ENCODE measurements around the gene NPBWR2.
A peak's percentile ranks its signal among the peaks of the same experiment; 100 is the strongest.

NPBWR2 gene

GRCh38 chr20:64083378-64083803, 24.0 kb downstream of the NPBWR2 start:
- DNase-seq: peak; percentile 39 to 49

DNA sequence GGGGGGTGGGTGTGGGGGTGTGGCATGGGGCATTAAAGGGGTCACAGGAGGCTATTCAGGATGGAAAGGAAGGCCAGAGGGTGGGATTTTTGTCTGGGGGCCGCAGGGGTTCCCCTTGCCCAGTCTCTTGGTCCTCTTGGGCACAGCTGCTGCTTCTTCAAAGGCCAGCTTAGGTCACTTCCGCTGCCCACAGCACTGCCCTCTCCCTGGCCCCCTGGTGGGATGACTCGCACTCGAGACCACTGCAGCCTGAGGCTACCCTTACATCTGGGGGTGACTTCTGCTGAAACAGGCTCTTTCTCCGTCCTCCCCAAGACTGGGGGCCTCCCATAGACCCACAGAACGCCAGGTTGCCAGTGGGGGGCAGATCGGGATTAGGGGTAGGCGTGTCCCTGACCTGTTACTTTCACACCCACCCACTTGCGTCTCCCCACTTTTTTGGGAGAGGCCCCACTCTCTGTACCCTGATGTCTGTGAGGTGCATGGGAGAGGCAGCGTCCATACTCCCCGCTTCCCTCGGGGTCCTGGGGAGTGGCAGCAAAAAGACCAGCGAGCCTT, 24.5 kb downstream of the NPBWR2 start:
- DNase-seq: no peak

- DNase-seq: peak in 1 of 2 donors; percentile 26
These were observed 25.1 kb downstream of the NPBWR2 start for GRCh38 chr20:64082126-64082731.

DNA sequence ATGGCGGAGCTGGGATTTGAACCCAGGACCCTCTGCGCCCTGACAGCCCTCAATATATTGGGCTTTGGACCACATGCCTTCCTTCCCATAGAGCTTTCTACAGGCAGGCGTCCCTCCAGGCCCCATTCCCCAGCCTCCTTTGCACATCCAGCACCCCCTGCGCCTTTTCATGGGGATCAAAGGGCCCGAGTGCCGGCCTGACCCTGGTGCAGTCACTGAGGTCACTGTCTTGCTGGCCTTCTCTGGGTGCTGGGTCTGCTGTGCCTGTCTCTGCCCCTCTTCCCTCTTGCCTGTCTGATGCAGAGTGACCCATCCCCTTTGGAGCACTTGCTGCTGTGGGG, 25.8 kb downstream of the NPBWR2 start:
- DNase-seq: no peak

GRCh38 chr20:64080813-64081623, 26.3 kb downstream of the NPBWR2 start:
- DNase-seq: no peak

DNA sequence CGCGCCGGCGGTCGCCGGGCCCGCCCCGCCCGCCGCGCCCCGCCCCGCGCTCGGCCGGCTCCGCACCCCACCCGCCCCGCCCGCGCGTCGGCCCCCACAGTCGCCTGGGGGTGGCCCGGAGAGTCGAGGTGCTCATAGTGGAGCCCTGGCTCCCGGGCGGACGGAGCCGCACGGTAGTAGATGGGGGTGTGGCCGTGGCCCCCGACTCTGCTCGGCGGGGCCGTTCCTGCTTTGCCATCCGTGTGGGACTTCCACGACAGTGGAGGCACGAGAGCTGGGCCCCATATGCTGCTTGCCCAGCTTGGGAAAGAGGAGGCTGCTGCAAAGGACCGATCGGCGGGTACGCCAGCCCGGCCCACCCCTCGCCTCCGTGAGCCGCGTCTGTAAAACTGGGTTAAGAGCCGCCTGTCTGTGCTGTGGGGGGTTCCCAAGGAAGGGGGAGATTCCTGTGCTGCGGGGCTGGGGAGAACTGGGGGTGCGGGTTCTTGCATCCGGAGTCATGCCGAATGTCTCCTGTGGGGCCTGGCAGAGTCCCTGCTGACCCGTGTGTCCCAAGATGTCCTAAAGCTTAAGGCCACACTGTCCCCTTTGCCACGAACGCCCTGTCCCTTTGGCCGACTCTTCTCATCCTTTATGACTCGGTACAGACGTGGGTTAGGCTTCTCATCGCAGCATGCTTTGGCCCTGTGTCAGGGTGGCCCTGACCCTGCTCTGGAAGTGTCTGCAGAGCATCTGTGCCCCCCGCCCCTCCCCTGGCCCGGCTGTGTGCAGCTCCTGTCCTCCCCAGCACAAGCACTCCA, 27.2 kb downstream of the NPBWR2 start, which contains the start of gene OPRL1:
Gene OPRL1, plus strand, starts transcription at position 70 of the 800 bp plus-strand sequence. CDS start 12,639 bp downstream, outside the sequence.
- no peak for DNase-seq

DNA sequence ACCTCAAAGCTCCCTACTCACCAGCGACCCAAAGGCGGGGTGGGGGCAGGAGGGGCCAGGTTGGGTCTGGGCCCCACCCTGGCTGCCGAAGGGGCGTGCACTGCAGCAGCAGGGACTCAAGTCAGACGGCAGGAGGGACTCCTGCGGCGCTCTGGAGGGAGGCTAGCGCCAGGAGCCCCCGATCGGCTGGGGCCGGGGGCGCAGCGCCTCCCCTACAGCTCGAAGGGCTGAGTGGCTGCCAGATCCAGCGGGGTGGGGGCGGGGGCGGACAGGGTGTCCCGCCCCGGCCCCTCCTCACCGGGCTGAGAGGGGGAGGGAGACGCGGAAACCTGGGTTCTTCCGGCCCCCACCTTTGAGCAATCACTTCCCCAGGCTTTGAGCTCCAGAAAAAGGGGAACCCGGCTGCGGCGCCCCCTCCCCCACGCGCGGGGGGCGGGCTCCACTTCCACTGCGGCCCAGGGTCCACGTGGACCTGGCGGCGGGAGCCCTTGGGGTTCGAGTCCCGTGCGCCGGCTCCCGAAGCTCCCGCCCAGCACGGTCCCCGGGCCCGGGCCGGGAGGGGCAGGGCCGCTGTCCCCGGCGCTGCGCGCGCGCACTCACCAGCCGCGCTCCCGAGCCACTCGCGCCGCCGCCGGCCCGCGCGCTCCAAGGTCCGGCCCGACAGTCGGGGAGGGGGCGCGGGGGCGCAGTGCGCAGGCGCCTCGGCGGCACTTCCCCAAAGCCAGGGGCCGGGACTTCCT, 27.9 kb downstream of the NPBWR2 start, which contains the start of gene RGS19:
Gene RGS19, minus strand, starts transcription at position 246 of the 740 bp plus-strand sequence. CDS start 2,632 bp downstream, outside the sequence.
- DNase-seq: peak in 1 of 2 donors; percentile 55

GRCh38 chr20:64078934-64079272, 28.5 kb downstream of the NPBWR2 start:
- no peak for DNase-seq

GRCh38 chr20:64077876-64078551, 29.4 kb downstream of the NPBWR2 start:
- no peak for DNase-seq

DNA sequence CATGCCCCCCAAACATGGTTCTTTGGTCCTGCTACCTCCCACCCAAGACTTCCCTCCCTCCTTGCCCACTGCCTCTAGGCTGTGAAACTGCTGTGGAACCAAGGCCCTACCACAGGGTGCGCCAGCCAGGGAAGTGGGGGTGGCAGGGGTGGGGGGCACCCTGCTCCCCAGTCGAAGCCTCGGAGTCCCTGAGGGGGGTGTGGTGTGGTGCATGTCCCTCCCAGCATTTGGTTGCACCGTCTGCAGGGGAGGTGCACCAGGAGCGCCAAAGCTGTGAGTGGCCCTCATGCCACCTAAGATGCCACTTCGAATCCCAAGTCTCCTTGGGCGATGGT, 29.9 kb downstream of the NPBWR2 start:
- DNase-seq: no peak

GRCh38 chr20:64077094-64077493, 30.3 kb downstream of the NPBWR2 start:
- no peak for DNase-seq

DNA sequence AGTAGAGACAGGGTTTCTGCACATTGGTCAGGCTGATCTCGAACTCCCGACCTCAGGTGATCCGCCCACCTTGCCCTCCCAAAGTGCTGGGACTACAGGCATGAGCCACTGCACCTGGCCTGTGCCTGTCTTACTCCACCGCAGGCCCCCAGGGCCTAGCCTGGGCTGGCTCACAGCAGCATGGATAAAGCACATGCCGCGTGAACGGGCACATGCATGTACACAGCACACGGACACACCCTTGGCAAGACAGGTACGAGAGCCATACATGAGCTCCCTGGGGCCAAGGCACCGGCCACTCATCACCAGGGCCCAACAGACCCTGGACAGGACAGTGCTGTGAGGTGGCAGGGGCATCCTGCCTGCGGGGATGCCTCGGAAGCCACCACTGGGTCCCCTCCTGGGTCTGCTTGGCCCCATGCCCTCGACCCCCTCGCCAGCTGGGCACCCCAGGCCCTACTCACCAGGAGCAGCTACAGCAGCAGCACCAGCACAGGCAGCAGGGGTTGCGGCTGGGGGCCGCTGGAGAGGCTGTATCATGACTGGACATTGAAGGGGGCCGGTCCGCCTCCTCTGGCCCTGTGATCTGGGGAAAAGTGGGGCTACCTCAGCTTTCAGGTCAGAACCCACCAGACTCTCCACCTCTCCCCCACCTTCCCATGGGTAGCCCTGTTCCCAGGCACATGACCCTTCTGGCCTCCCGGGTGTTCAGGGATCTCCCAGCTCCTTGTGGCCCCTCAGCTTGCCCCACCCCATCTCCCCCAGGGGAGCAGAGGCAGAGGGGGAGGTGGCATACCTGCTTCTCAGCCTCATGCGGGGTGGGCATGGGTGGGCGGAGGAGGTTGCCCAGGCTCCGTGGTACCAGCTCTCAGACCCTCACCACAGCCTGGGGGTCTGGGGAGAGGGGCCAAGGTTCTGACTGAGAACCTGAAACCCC, 31.0 kb downstream of the NPBWR2 start:
- no peak for DNase-seq

DNA sequence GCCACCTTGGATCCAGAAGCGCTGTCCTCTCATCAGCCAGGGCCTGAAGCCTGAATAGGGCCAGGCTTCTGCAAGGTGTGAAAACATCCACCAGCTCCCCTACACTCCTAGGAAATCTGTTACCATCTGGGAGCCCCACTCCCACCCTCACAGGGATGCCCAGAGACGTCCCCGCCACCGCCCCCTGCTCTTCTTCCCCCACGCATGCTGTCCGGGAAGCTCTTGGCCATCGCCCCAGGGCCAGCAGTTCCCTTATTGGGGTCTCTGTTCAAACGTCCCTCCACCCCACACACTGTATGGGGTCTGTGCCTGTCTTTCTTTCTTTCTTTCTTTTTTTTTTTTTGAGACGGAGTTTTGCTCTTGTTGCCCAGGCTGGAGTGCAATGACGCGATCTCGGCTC, 31.8 kb downstream of the NPBWR2 start:
- no peak for DNase-seq

GRCh38 chr20:64074963-64075362, 32.4 kb downstream of the NPBWR2 start:
- DNase-seq: no peak

GRCh38 chr20:64074184-64074789, 33.1 kb downstream of the NPBWR2 start:
- no peak for DNase-seq

DNA sequence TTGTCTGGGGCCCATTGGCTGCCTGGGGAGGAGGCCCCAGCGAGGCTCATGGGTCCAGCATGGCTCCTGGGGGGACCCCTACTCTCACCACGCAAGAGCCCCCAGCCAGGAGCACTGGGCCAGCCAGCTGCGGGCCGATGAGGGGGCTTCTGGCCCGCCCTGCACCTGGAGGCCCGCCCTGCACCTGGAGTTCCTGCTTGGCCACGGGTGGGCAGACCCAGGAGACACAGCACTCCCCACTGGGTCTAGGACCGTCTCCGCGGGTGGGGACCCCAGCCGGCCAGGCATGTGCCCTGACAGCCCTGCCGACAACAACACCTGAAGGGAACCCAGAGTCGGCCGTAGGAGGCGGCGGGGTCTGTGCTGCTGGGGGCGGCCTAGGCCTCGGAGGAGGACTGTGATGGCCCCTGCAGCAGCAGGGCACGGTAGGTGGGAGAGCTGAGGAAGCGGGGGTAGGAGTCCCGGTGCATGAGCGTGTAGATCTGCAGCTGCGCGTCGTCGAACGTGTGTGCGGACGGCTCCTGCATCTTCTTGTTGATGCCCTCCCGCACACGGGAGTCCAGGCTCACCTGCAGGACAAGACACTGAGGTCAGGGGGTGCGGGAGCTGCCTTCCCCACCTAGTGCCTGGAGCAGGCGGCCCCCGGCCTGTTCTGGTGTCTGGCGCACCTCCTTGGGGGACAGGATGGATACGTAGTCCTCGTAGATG, 33.7 kb downstream of the NPBWR2 start:
- DNase-seq: no peak

DNA sequence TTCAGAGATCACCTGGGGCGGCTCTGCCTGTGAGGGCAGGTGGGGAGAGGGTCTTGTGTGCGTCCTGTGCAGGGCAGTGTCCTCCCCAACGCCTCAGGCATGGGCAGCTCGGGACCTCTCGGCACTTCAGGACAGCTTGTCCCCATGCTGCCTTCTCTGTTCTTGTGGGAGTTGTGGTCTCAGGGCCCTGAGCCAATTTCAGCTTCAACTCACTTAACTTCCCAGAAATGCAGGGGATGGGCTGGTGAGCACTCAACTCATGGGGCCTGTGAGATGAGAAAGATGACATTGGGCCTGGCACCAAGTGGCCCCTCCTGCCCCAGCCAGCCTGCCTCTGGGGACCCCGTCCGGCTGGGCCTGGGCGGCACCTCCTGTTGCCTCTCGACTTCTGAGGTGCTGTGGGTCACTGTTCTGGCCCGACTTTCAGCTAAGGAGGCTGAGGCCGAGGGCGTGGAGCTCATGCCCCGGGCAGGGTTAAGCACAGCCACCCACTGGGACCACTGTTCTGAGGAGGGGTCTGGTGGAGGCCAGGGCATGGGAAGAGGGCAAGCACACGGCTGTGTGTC, 34.8 kb downstream of the NPBWR2 start:
- DNase-seq: no peak

- no peak for DNase-seq
These were observed 35.7 kb downstream of the NPBWR2 start for GRCh38 chr20:64071341-64072332.
